Endothelial cell of umbilical vein (primary cell): ENCODE results near the gene AHSA1. TPM values are rescaled to one million over a fixed set of nuclear protein-coding genes. Genes with fewer than 3 reads are reported as not detected.

Experiments used
- BruUV-seq: library from RNA; stranded (reverse); fragments of 400-500 nt; replicated peaks from 2 replicates; lab custom pipeline; 2021; lab: Mats Ljungman, UMichigan
- CTCF ChIA-PET: fragments of 300-600, 350-600 bp; sonication (Branson Sonifier 250); formaldehyde crosslinking; loops from one replicate; lab custom pipeline; 2021; ENCODE audit warnings: antibody characterized with exemption, inconsistent platforms; lab: Charles Lee
- POLR2A ChIA-PET: fragments of 300-600, 350-600 bp; sonication (Branson Sonifier 250); formaldehyde crosslinking; loops from one replicate; lab custom pipeline; 2021; ENCODE audit warnings: antibody characterized with exemption, inconsistent platforms; lab: Charles Lee
- DNase-seq: peaks from one replicate; pipeline ENCODE4 v3.0.0-alpha.2; 2011; ENCODE audit warnings: low read depth, low spot score
- FAIRE-seq: peaks from 2 replicates; lab custom pipeline; 2011; peaks lifted over from hg19 to GRCh38; lab: Jason Lieb, UNC
- H2AFZ ChIP-seq: 2 replicates; pipeline ENCODE4 v1.6.0; 2012; ENCODE audit warnings: low read depth, low read length, control low read depth, inconsistent platforms
- H3K27ac ChIP-seq: 2 replicates; pipeline ENCODE4 v1.5.1; 2011; ENCODE audit warnings: low read depth, mild to moderate bottlenecking, control low read depth, low read length, moderate library complexity; ENCODE audit not compliant: insufficient read depth
- H3K27me3 ChIP-seq, 2 experiments: 2 replicates each; pipeline versions ENCODE4 v1.6.0 to v1.6.1; 2011; ENCODE audit warnings: low read length in 2 of 2, mixed read lengths in 1 of 2; ENCODE audit not compliant: control insufficient read depth in 2 of 2, insufficient read depth in 2 of 2
- H3K36me3 ChIP-seq, 2 experiments: 2 replicates in 1 of 2; 3 replicates in 1 of 2; pipeline ENCODE4 v1.5.1; 2011; ENCODE audit warnings: low read length in 2 of 2, mild to moderate bottlenecking in 1 of 2, moderate library complexity in 1 of 2; ENCODE audit not compliant: control insufficient read depth in 2 of 2, insufficient read depth in 2 of 2; ENCODE audit errors: extremely low read depth in 1 of 2
- H3K4me1 ChIP-seq: 3 replicates; pipeline ENCODE4 v1.5.1; 2011; ENCODE audit warnings: mild to moderate bottlenecking, low read length; ENCODE audit not compliant: control insufficient read depth, insufficient read depth; ENCODE audit errors: extremely low read depth
- H3K4me2 ChIP-seq: 2 replicates; pipeline ENCODE4 v1.6.1; 2011; ENCODE audit warnings: low read length, control low read depth, mixed read lengths; ENCODE audit not compliant: insufficient read depth
- H3K4me3 ChIP-seq, 3 experiments: fragments of 200-600 bp in 1 of 3; sonication (generic), shearing (Covaris generic) in 1 of 3; replicated peaks in 1 of 3; 2 replicates each; pipeline ENCODE4 v1.5.1; 2011 to 2016; ENCODE audit warnings: control low read depth in 3 of 3, low read length in 3 of 3, mild to moderate bottlenecking in 2 of 3, inconsistent platforms in 1 of 3, low read depth in 1 of 3, moderate library complexity in 1 of 3; ENCODE audit not compliant: insufficient read depth in 1 of 3
- H3K79me2 ChIP-seq: 2 replicates; pipeline ENCODE4 v1.6.0; 2012; ENCODE audit warnings: low read length, inconsistent platforms; ENCODE audit not compliant: control insufficient read depth, insufficient read depth
- H3K9ac ChIP-seq: replicated peaks from 2 replicates; pipeline ENCODE3; 2011; ENCODE audit warnings: low read length, control low read depth; ENCODE audit not compliant: insufficient read depth; ENCODE audit errors: extremely low read depth
- H3K9me1 ChIP-seq: replicated peaks from 3 replicates; pipeline ENCODE4 v1.6.0; 2011; ENCODE audit warnings: mild to moderate bottlenecking, low read length; ENCODE audit not compliant: control insufficient read depth, insufficient read depth; ENCODE audit errors: extremely low read depth
- H3K9me3 ChIP-seq: replicated peaks from 2 replicates; pipeline ENCODE4 v1.5.1; 2012; ENCODE audit warnings: low read length, inconsistent platforms; ENCODE audit not compliant: control insufficient read depth, insufficient read depth
- H4K20me1 ChIP-seq: replicated peaks from 2 replicates; pipeline ENCODE3; 2011; ENCODE audit warnings: mild to moderate bottlenecking, low read length; ENCODE audit not compliant: control insufficient read depth, insufficient read depth; ENCODE audit errors: extremely low read depth
- EZH2 ChIP-seq: IDR thresholded peaks from 2 replicates; pipeline ENCODE4 v1.6.1; 2012; ENCODE audit warnings: borderline replicate concordance, low read depth, mild to moderate bottlenecking, moderate library complexity, low read length, inconsistent platforms; ENCODE audit not compliant: severe bottlenecking
- FOS ChIP-seq: IDR thresholded peaks from 2 replicates; pipeline ENCODE4 v1.6.1; 2011; ENCODE audit warnings: mild to moderate bottlenecking, low read length, moderate library complexity, borderline replicate concordance; ENCODE audit not compliant: insufficient read depth
- GATA2 ChIP-seq: IDR thresholded peaks from 2 replicates; pipeline ENCODE4 v1.7.0; 2011; ENCODE audit warnings: low read depth, mild to moderate bottlenecking, moderate library complexity, mixed read lengths, low read length; ENCODE audit not compliant: insufficient read length, insufficient read depth
- JUN ChIP-seq: IDR thresholded peaks from 2 replicates; pipeline ENCODE4 v1.6.1; 2011; ENCODE audit warnings: borderline replicate concordance, low read depth; ENCODE audit not compliant: insufficient read length, insufficient read depth
- MAX ChIP-seq: IDR thresholded peaks from 2 replicates; pipeline ENCODE4 v1.6.1; 2011; ENCODE audit not compliant: insufficient read depth, insufficient read length
- MYC ChIP-seq: IDR thresholded peaks from one replicate; pipeline ENCODE4 v1.6.1; 2011; ENCODE audit warnings: mild to moderate bottlenecking, low read depth, low read length
- POLR2A ChIP-seq: IDR thresholded peaks from 2 replicates; pipeline ENCODE4 v1.6.1; 2012; ENCODE audit warnings: low read depth, mild to moderate bottlenecking, control low read depth, low read length
- POLR2AphosphoS5 ChIP-seq: IDR thresholded peaks from 2 replicates; pipeline ENCODE4 v1.6.1; 2012; ENCODE audit warnings: low read depth, mild to moderate bottlenecking, control low read depth, low read length, moderate library complexity; ENCODE audit not compliant: insufficient read depth
- dilution Hi-C: fragments of 300-500 bp; cut with MboI; formaldehyde crosslinking; loops from one replicate; pipeline ENCODE4 v1.15.0; 2019; ENCODE audit warnings: low sequenced_read_pairs; ENCODE audit not compliant: extremely low pct_ligation_motif_present
- intact Hi-C: fragments of 100-400 bp; cut with micrococcal nuclease; formaldehyde crosslinking; loops from one replicate; pipeline ENCODE4 v1.10.0; 2022
- polyA plus RNA-seq, 4 experiments: library from polyadenylated mRNA; depleted of rRNA in 3 of 4; stranded (reverse) in 3 of 4; unstranded in 1 of 4; fragments of >200 nt; gene quantifications; 2 replicates each; pipeline versions ENCODE4 v1.2.1 to v1.2.3, GENCODE V29; 2011 to 2012; ENCODE audit warnings: missing spikeins in 1 of 4
- total RNA-seq: library from RNA; stranded (reverse); gene quantifications from 2 replicates; pipeline ENCODE4 v1.2.3, GENCODE V29; 2021
- TF ChIP-seq, protein P1 (sequence below), 2 donors: IDR thresholded peaks; 1 replicate in 1 of 2; 2 replicates in 1 of 2; pipeline ENCODE4 v1.5.1; 2011; ENCODE audit warnings: low read length in 2 of 2, mild to moderate bottlenecking in 2 of 2, moderate library complexity in 2 of 2, control low read depth in 1 of 2, inconsistent platforms in 1 of 2, low read depth in 1 of 2; ENCODE audit not compliant: insufficient read depth in 1 of 2; ENCODE audit errors: extremely low read depth in 1 of 2

Gene AHSA1
- total and polyA plus RNA-seq, 2 donors (not counting 3 experiments of a cell fraction or from before 2014, with no cell fraction given): 122 to 166 TPM

DNA sequence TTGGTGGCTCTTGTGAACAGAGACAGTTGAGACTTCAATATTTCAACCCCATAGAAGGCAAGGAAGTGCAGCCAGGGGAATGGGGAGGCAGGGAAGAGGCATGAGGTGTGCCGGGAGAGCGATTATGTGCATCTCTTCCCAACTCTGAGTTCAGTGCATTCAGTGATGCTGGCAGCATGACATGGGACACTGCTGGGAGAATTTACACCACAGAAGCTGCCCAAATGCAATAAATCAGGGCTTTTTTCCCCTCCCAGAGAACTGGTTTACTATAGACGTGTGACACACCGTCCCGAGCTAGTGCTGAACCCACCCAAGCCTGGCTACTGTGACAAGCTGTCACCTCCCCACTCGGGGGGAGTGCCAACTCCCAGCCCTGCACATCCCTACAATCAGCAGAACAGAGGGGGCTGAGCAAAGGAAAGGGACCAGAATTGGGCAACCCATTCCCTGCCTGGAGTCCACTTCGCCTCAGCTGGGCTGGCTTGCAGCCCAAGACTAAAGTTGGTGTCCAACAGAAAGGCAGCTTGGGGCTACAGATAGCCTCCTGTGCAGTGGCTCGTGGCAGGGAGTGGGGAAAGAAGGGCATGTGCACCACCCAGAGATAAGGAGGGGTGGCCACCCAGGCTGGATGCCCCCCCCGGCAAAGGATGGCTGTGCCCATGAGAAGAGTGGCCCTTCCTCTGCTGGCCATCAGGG lies 16.7 kb downstream of the AHSA1 start:
- Histone ChIP-seq H3K4me2 (no peak overlapping the region), H2AFZ (no peak overlapping the region), H3K27me3 (peaks cover 0 to 2% of the 10 kb centered on the region in 2 experiments), H3K4me1 (no peaks in the 10 kb centered on the region), H4K20me1 (no peaks in the 10 kb centered on the region), H3K36me3 (peaks cover 0 to under 1% of the 10 kb centered on the region in 2 experiments), H3K27ac (no peak overlapping the region), H3K9me3 (no peaks in the 10 kb centered on the region), H3K9ac (no peak overlapping the region), H3K9me1 (no peaks in the 10 kb centered on the region), H3K4me3 (no peak overlapping the region), H3K79me2 (no peaks in the 10 kb centered on the region)
- BruUV-seq: no TSS peak
- intact Hi-C loops (no loop called here), dilution Hi-C loops (no loop called here)
- FAIRE-seq (no peak), DNase-seq (no peak)
- POLR2A ChIA-PET: no interaction called here
- TF ChIP-seq, protein P1, sequence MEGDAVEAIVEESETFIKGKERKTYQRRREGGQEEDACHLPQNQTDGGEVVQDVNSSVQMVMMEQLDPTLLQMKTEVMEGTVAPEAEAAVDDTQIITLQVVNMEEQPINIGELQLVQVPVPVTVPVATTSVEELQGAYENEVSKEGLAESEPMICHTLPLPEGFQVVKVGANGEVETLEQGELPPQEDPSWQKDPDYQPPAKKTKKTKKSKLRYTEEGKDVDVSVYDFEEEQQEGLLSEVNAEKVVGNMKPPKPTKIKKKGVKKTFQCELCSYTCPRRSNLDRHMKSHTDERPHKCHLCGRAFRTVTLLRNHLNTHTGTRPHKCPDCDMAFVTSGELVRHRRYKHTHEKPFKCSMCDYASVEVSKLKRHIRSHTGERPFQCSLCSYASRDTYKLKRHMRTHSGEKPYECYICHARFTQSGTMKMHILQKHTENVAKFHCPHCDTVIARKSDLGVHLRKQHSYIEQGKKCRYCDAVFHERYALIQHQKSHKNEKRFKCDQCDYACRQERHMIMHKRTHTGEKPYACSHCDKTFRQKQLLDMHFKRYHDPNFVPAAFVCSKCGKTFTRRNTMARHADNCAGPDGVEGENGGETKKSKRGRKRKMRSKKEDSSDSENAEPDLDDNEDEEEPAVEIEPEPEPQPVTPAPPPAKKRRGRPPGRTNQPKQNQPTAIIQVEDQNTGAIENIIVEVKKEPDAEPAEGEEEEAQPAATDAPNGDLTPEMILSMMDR (IDR thresholded peaks at IDR 0.05; ENCODE audit: extremely low read depth in 1 of 2, insufficient read depth in 1 of 2, low read depth in 1 of 2, low read length in 2 of 2): no peak
- TF ChIP-seq MYC: no peak
- no peak for TF ChIP-seq GATA2
- TF ChIP-seq JUN: no peak
- TF ChIP-seq FOS: no peak
- no peak for TF ChIP-seq EZH2
- TF ChIP-seq POLR2AphosphoS5: no peak
- no peak for TF ChIP-seq MAX
- no peak for TF ChIP-seq POLR2A
- CTCF ChIA-PET: interaction anchor here (1.8 kb wide), 2 partner anchors 15 to 77 kb away, joined by 5 to 6 read pairs; no protein-coding TSS in a partner anchor
